OCI-LY1 (cell line): ENCODE data around the gene DGKD.

Source experiments
- EZH2 ChIP-seq: fragments of 200-600 bp; sonication (generic), shearing (Covaris generic); IDR thresholded peaks from 2 replicates; pipeline ENCODE4 v1.8.0; 2017; ENCODE audit warnings: borderline replicate concordance, mixed run types, mild to moderate bottlenecking, antibody characterized with exemption, low read length, moderate library complexity, mixed read lengths
- TF ChIP-seq, protein P1 (sequence below): fragments of 200-600 bp; sonication (generic), shearing (Covaris generic); IDR thresholded peaks from 2 replicates; pipeline ENCODE4 v1.5.1; 2017; ENCODE audit warnings: mild to moderate bottlenecking, antibody characterized with exemption, low read length, moderate library complexity, mixed read lengths

DNA sequence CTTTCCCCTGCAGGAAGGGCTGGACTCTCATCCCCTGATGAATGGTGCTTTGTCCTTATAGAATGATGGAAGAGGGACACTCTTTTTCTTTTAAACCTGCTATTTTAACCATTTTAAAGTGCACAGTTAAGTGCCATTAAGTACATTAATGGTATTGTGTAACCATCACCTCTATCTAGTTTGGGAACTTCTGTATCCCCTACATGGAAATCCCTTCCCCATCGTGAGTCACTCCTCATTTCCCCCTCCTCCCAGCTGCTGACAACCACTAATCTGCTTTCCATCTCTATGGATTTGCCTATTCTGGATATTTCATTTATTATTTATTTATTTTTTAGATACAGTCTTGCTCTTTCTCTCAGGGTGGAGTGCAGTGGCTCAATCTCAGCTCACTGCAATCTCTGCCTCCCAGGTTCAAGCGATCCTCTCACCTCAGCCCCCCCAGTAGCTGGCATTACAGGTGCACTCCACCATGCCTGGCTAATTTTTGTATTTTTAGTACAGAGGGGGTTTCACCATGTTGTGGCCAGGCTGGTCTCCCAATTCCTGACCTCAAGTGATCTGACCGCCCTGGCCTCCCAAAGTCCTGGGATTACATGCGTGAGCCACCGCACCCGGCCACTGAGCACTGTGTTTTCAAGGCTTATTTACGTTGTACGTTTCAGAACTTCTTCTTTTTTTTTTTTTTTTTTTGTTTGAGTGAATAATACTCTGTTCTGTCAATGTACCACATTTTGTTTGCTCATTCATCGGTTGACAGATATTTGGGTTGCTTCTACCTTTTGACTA lies 15.8 kb downstream of the DGKD start:
- TF ChIP-seq, protein P1, sequence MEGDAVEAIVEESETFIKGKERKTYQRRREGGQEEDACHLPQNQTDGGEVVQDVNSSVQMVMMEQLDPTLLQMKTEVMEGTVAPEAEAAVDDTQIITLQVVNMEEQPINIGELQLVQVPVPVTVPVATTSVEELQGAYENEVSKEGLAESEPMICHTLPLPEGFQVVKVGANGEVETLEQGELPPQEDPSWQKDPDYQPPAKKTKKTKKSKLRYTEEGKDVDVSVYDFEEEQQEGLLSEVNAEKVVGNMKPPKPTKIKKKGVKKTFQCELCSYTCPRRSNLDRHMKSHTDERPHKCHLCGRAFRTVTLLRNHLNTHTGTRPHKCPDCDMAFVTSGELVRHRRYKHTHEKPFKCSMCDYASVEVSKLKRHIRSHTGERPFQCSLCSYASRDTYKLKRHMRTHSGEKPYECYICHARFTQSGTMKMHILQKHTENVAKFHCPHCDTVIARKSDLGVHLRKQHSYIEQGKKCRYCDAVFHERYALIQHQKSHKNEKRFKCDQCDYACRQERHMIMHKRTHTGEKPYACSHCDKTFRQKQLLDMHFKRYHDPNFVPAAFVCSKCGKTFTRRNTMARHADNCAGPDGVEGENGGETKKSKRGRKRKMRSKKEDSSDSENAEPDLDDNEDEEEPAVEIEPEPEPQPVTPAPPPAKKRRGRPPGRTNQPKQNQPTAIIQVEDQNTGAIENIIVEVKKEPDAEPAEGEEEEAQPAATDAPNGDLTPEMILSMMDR: no peak
- TF ChIP-seq EZH2: no peak
